Kidney (tissue), 14 donors: Measurements from ENCODE around the gene EHD4. TPM values are rescaled to one million over a fixed set of nuclear protein-coding genes. Genes with fewer than 3 reads are reported as not detected.
A peak's percentile ranks its signal among the peaks of the same experiment; 100 is the strongest.

ENCODE experiments used
- DNase-seq, 5 donors: peaks; one replicate each; pipeline ENCODE4 v3.0.0-alpha.2; 2013 to 2020
- FAIRE-seq: peaks from 2 replicates; lab custom pipeline; 2012; peaks lifted over from hg19 to GRCh38; lab: Jason Lieb, UNC
- H3K27ac ChIP-seq, 2 donors: one replicate each; pipeline ENCODE4 v1.7.0; 2013; ENCODE audit warnings: low read depth in 2 of 2, low read length in 2 of 2, inconsistent platforms in 1 of 2
- H3K27me3 ChIP-seq: one replicate; pipeline ENCODE4 v1.7.1; 2013; ENCODE audit warnings: low read length, inconsistent platforms; ENCODE audit not compliant: control insufficient read depth, insufficient read depth
- H3K36me3 ChIP-seq, 3 donors: one replicate each; pipeline versions ENCODE4 v1.7.0 to v1.7.1; 2013; ENCODE audit warnings: low read length in 3 of 3, control low read depth in 1 of 3, inconsistent platforms in 1 of 3; ENCODE audit not compliant: insufficient read depth in 3 of 3, control insufficient read depth in 2 of 3
- H3K4me1 ChIP-seq, 3 donors: one replicate each; pipeline versions ENCODE4 v1.7.0 to v1.7.1; 2013; ENCODE audit warnings: low read length in 3 of 3, inconsistent platforms in 1 of 3, low read depth in 1 of 3; ENCODE audit not compliant: control insufficient read depth in 2 of 3, insufficient read depth in 2 of 3
- H3K4me3 ChIP-seq, 3 donors: one replicate each; pipeline versions ENCODE4 v1.7.0 to v1.8.1; 2013; ENCODE audit warnings: low read length in 3 of 3, control low read depth in 1 of 3, inconsistent platforms in 1 of 3
- H3K9ac ChIP-seq, 3 donors: one replicate each; pipeline versions ENCODE4 v1.7.0 to v1.7.1; 2013; ENCODE audit warnings: low read length in 3 of 3, control low read depth in 1 of 3, inconsistent platforms in 1 of 3
- H3K9me3 ChIP-seq, 3 donors: one replicate each; pipeline versions ENCODE4 v1.7.0 to v1.7.1; 2013; ENCODE audit warnings: low read length in 3 of 3, control low read depth in 1 of 3, inconsistent platforms in 1 of 3; ENCODE audit not compliant: control insufficient read depth in 2 of 3, insufficient read depth in 1 of 3
- intact Hi-C: fragments of 100-400 bp; cut with DNase I; formaldehyde crosslinking; loops from one replicate; pipeline ENCODE4 v1.11.1; 2022
- polyA plus RNA-seq: library from polyadenylated mRNA; stranded (reverse); fragments of 350-450 nt; fragmentation: Illumina TruSeq; extraction: RNeasy Lipid Tissue Mini Kit (QIAGEN cat#74804); gene quantifications from one replicate; pipeline ENCODE4 v1.2.3, GENCODE V29; 2014; ENCODE audit warnings: low read depth, low replicate concordance; ENCODE audit not compliant: insufficient read depth
- total RNA-seq: library from RNA; stranded (reverse); fragmentation: NEBNext Ultra II Directional; extraction: Animal tissue kit (Norgen Biotek cat#: 25700); gene quantifications from one replicate; pipeline ENCODE4 v1.2.1, GENCODE V29; 2021
- TF ChIP-seq, protein P1 (sequence below): IDR thresholded peaks from 3 replicates; pipeline ENCODE4 v1.5.1; 2012; ENCODE audit warnings: mild to moderate bottlenecking, moderate library complexity, borderline replicate concordance; ENCODE audit not compliant: insufficient read depth; ENCODE audit errors: extremely low read depth
- donor health status: control.
- donor health status: control.
- donor health status: control.
- donor health status: control.
- donor health status: control.
- donor health status: DM: yes; HTN: yes; CAD: no.
- donor health status: Normal renal cell carcinoma (clear cell type).

Gene EHD4
- total and polyA plus RNA-seq, 2 donors from 2014 or later = 15.7 to 38.5 TPM

- Histone ChIP-seq H3K27me3 (no peaks in the 10 kb centered on the region), H3K9me3 (no peaks in the 10 kb centered on the region), H3K4me1 (no peaks in the 10 kb centered on the region), H3K4me3 (no peak overlapping the region), H3K27ac (no peak overlapping the region), H3K36me3 (no peaks in the 10 kb centered on the region), H3K9ac (no peak overlapping the region)
- peak in 1 of 5 donors; percentile 12 for DNase-seq
- TF ChIP-seq, protein P1, sequence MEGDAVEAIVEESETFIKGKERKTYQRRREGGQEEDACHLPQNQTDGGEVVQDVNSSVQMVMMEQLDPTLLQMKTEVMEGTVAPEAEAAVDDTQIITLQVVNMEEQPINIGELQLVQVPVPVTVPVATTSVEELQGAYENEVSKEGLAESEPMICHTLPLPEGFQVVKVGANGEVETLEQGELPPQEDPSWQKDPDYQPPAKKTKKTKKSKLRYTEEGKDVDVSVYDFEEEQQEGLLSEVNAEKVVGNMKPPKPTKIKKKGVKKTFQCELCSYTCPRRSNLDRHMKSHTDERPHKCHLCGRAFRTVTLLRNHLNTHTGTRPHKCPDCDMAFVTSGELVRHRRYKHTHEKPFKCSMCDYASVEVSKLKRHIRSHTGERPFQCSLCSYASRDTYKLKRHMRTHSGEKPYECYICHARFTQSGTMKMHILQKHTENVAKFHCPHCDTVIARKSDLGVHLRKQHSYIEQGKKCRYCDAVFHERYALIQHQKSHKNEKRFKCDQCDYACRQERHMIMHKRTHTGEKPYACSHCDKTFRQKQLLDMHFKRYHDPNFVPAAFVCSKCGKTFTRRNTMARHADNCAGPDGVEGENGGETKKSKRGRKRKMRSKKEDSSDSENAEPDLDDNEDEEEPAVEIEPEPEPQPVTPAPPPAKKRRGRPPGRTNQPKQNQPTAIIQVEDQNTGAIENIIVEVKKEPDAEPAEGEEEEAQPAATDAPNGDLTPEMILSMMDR = no peak
- intact Hi-C loops = no loop called here
- FAIRE-seq = no peak
Observed at GRCh38 chr15:41977757-41978383, 5.5 kb upstream of the EHD4 start.

DNA sequence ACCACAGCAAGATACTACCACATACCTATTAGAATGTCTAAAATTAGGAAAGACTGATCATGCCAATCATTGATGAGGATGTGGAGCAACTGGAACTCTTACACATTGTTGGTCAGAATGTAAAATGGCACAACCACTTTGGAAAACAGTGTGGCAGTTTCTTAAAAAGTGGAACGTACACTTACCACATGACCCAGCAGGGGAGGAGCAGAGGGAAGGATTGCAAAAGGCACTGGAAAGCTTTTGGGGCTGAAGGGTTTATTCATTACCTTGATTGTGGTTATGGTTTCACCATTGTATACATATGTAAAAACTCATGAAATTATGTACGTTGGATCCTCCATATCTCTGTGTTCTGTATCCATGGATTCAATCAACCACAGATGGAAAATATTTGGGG, 3.3 kb upstream of the EHD4 start:
- H3K9ac ChIP-seq = no peak overlapping the region
- no peak overlapping the region for H3K4me3 ChIP-seq
- H3K27ac ChIP-seq = no peak overlapping the region
- H3K4me1 ChIP-seq = peaks cover 0 to under 1% (median 0%) of the 10 kb centered on the region in 3 donors
- no peak for FAIRE-seq
- TF ChIP-seq, protein P1 = no peak
- no peak for DNase-seq
- intact Hi-C loops = no loop called here
- no peaks in the 10 kb centered on the region for H3K36me3 ChIP-seq
- H3K27me3 ChIP-seq = no peaks in the 10 kb centered on the region
- H3K9me3 ChIP-seq = no peaks in the 10 kb centered on the region

GRCh38 chr15:41974041-41974440, 1.7 kb upstream of the EHD4 start:
- H3K36me3 ChIP-seq = no peaks in the 10 kb centered on the region
- intact Hi-C loops = no loop called here
- TF ChIP-seq, protein P1 = no peak
- no peak overlapping the region for H3K27ac ChIP-seq
- H3K4me3 ChIP-seq = no peak overlapping the region
- no peak overlapping the region for H3K9ac ChIP-seq
- no peaks in the 10 kb centered on the region for H3K27me3 ChIP-seq
- DNase-seq = no peak
- H3K9me3 ChIP-seq = no peaks in the 10 kb centered on the region
- no peak for FAIRE-seq
- peaks cover 0 to 10% (median 0%) of the 10 kb centered on the region in 3 donors for H3K4me1 ChIP-seq
